Nephron (organoid): ENCODE data around the gene DDB1.

Experiments
- H3K27ac Mint-ChIP-seq, 3 experiments: 2 replicates each; pipeline ENCODE4 v1.8.0; 2020; ENCODE audit warnings: mixed read lengths in 3 of 3, mild to moderate bottlenecking in 2 of 3, moderate library complexity in 1 of 3
- H3K27me3 Mint-ChIP-seq: 2 replicates; pipeline ENCODE4 v1.8.0; 2021; ENCODE audit warnings: low read depth, mild to moderate bottlenecking, moderate library complexity, mixed read lengths
- H3K36me3 Mint-ChIP-seq: 2 replicates; pipeline ENCODE4 v1.8.0; 2020; ENCODE audit warnings: low read depth, mixed read lengths
- H3K4me1 Mint-ChIP-seq: 2 replicates; pipeline ENCODE4 v1.8.0; 2020; ENCODE audit warnings: mixed read lengths
- H3K4me3 Mint-ChIP-seq, 3 experiments: 2 replicates each; pipeline ENCODE4 v1.8.0; 2020; ENCODE audit warnings: mild to moderate bottlenecking in 3 of 3, mixed read lengths in 3 of 3, moderate library complexity in 2 of 3
- H3K9me3 Mint-ChIP-seq: 2 replicates; pipeline ENCODE4 v1.8.0; 2020; ENCODE audit warnings: mixed read lengths
- CTCF ChIP-seq, 3 experiments: fragments of 200-600 bp; sonication (generic); IDR thresholded peaks; one replicate each; pipeline ENCODE4 v1.5.0; 2021; ENCODE audit warnings: antibody characterized with exemption in 3 of 3; ENCODE audit not compliant: unreplicated experiment in 3 of 3

Gene DDB1

GRCh38 chr11:61306221-61306620 is 26.7 kb downstream of the DDB1 start:
- Mint-ChIP-seq H3K4me1 (no peaks in the 10 kb centered on the region), H3K4me3 (no peak overlapping the region), H3K27ac (no peak overlapping the region), H3K36me3 (peaks cover 42% of the 10 kb centered on the region), H3K27me3 (no peaks in the 10 kb centered on the region), H3K9me3 (no peaks in the 10 kb centered on the region)
- TF ChIP-seq CTCF (IDR thresholded peaks at IDR 0.05; ENCODE audit: unreplicated experiment in 3 of 3): no peak

- no peak for TF ChIP-seq CTCF (IDR thresholded peaks at IDR 0.05; ENCODE audit: unreplicated experiment in 3 of 3)
Observed at GRCh38 chr11:61305417-61305816, 27.5 kb downstream of the DDB1 start.

GRCh38 chr11:61303725-61304124 is 29.2 kb downstream of the DDB1 start:
- Mint-ChIP-seq H3K9me3 (no peaks in the 10 kb centered on the region), H3K36me3 (peaks cover 62% of the 10 kb centered on the region), H3K27me3 (no peaks in the 10 kb centered on the region), H3K4me3 (no peak overlapping the region), H3K27ac (no peak overlapping the region), H3K4me1 (peaks cover 11% of the 10 kb centered on the region)
- no peak for TF ChIP-seq CTCF (IDR thresholded peaks at IDR 0.05; ENCODE audit: unreplicated experiment in 3 of 3)

More at GRCh38 chr11:61305417-61305816, 27.5 kb downstream of the DDB1 start:
- H3K36me3 Mint-ChIP-seq: peaks cover 47% of the 10 kb centered on the region
- H3K4me3 Mint-ChIP-seq: no peak overlapping the region
- no peaks in the 10 kb centered on the region for H3K9me3 Mint-ChIP-seq
- no peaks in the 10 kb centered on the region for H3K27me3 Mint-ChIP-seq
- no peaks in the 10 kb centered on the region for H3K4me1 Mint-ChIP-seq
- no peak overlapping the region for H3K27ac Mint-ChIP-seq

- Mint-ChIP-seq H3K36me3 (peaks cover 73% of the 10 kb centered on the region), H3K9me3 (no peaks in the 10 kb centered on the region), H3K4me1 (peaks cover 22% of the 10 kb centered on the region), H3K4me3 (no peak overlapping the region), H3K27ac (no peak overlapping the region), H3K27me3 (no peaks in the 10 kb centered on the region)
- TF ChIP-seq CTCF (IDR thresholded peaks at IDR 0.05; ENCODE audit: unreplicated experiment in 3 of 3): no peak
Observed at GRCh38 chr11:61302550-61302949, 30.4 kb downstream of the DDB1 start.

GRCh38 chr11:61298663-61299244 is 34.2 kb downstream of the DDB1 start:
- TF ChIP-seq CTCF (IDR thresholded peaks at IDR 0.05; ENCODE audit: unreplicated experiment in 3 of 3): no peak
- Mint-ChIP-seq H3K36me3 (peaks cover 65% of the 10 kb centered on the region), H3K27me3 (peaks cover 5% of the 10 kb centered on the region), H3K27ac (peak overlapping the region; percentile 63 to 93 (median 89)), H3K4me3 (no peak overlapping the region), H3K4me1 (peaks cover 35% of the 10 kb centered on the region), H3K9me3 (no peaks in the 10 kb centered on the region)

GRCh38 chr11:61297746-61298145 is 35.2 kb downstream of the DDB1 start:
- Mint-ChIP-seq H3K4me3 (peak overlapping the region; percentile 43 to 70 (median 60)), H3K4me1 (peaks cover 41% of the 10 kb centered on the region), H3K27ac (peak overlapping the region; percentile 67 to 93 (median 89)), H3K9me3 (no peaks in the 10 kb centered on the region), H3K36me3 (peaks cover 56% of the 10 kb centered on the region), H3K27me3 (peaks cover 11% of the 10 kb centered on the region)
- TF ChIP-seq CTCF (IDR thresholded peaks at IDR 0.05; ENCODE audit: unreplicated experiment in 3 of 3): no peak
